ENCODE measurements around the gene KCNC1.

Gene KCNC1

GRCh38 chr11:17796154-17796553 is 61.6 kb downstream of the KCNC1 start:
- no peak for DNase-seq

DNA sequence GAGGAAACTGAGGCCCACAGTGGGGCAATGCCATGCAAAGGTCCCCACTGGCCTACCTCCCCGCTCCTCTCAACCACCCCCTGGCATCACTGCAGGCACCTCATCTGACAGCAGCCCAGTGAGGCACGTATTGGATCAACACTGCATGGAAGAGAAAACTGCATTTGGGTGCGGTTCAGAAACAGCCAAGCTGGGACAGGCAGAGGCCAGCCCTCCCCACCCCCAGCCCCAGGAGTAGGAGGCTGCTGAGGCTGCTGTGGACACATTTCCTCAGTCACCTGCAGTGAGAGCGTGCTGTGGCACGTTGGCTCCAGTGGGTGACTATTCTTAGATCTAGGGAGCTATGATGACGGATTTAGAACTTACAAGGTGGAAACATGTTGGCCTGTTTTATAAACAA is 63.7 kb downstream of the KCNC1 start:
- DNase-seq: no peak

GRCh38 chr11:17798716-17799115 is 64.1 kb downstream of the KCNC1 start:
- no peak for DNase-seq

- no peak for DNase-seq
These were observed 64.6 kb downstream of the KCNC1 start for GRCh38 chr11:17799147-17799546.

DNA sequence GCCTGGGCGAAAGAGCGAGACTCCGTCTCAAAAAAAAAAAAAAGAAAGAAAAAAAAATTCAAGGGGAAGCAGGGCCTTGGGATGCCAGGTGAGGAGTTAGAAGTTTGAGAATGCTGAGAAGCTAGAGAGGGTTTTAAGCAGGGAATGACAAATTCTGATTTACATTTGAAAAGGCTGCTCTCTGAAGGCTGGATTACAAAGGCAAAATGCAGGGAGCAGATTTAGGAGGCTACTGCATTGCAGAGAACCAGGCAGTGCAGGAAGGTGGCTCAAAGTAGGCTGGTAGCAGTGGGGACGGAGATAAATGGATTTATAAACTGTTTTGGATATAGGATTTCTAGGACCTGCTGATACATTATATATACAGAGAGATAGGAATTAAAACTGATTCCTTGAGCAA is 66.6 kb downstream of the KCNC1 start:
- no peak for DNase-seq

- no peak for DNase-seq
These were observed 67.9 kb downstream of the KCNC1 start for GRCh38 chr11:17802491-17802890.

DNA sequence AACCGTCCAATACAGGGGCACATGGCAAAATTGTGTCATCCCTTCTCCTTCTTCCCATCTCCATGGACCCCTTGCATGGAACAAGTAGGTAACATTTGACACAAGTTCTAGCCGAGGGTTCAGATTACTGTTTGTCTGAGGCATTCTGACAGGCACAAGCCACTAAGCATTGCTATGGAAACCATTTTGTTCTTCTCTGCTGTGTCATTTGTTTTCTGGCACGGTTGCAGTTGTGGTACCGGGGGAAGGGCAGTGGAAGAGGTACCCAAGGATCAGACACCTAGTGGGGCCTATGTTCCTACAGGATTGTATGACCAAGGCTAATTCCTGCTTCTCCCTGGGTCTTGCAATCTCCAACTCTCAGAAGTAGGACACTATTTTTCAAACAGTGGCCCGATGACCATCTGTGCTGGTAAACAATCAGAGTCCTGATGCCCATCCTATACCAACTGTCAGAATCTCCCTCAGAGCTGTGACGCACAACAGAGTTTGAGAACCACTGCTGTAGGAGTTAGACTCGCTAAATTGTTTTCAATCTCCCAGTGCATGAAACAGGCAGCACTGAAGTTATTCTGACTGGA is 69.3 kb downstream of the KCNC1 start:
- no peak for DNase-seq

DNA sequence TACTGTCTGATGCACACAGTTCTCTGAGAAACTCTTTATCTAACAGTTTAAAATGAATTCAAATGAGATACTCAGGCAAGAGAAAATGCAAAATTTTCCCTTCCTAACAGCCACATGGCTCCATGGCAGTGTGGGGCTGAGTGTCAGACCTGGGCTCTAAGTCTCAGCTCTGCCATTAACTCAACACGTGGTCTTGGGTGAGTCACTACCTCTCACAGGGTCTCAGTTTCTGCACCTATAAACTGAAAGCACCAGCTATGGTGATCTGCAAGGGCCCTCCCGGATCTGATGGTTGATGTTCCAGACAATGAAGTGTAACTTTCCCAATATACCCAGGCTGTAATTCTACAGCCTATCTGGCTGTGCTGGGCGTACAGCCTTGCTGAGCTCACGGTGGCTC is 70.5 kb downstream of the KCNC1 start:
- no peak for DNase-seq

- no peak for DNase-seq
These were observed 71.3 kb downstream of the KCNC1 start for GRCh38 chr11:17805873-17806272.

DNA sequence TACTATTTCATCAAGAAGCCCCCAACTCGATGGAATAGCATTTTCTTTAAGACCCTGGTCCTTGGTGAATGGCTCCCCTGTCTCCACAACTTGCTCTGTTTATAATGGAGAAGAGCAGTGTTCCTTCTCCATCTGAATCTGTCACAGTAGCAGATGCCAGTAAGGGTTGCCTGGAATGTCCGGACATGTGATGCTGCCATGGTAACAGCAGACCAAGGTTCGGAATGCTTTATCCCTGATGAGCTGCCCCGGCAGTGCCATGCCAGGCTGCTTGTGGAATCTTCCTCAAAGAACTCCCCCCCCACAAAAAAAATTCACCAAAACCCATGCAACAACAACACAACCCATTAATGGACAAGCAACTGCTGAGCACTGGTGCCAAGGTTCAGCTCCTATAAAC is 72.5 kb downstream of the KCNC1 start:
- DNase-seq: no peak

DNA sequence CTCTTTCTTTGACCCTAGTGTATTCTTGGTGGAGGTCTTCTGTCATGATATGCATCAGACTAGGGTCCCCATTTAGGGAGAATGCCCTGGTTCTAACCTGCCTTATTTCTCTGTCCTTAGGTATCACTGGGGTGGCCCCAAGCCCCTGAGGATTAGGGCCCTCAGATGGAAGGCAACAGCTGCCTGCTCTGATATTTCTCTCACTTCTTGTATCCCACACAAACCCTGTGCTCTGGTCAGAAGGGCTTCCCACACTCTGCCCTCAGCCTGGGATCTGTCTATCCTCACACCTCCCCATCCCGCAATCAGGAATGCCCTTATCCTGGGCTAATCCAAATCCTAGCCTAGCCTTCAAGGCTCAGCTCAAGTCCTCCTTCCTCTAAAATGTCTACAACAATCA is 75.5 kb downstream of the KCNC1 start:
- no peak for DNase-seq

DNA sequence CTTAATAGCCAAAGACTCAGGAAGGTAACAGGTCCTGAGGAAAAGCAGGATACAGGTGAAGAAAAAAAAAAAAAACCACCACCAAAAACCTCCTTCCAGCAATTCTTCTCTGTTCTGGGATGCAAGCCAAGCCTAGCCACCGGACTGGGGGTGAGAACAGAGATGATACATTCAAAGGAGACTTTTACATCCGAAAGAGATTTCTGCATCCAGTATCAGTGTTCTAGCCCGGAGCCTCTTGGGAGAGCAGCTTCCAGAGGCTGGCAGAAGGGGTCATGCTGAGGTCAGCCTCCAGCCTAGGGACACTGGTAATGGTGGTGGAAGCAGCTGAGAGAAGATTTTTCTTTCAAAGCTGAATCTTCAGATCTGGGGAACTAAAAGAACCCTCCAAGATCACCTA is 76.2 kb downstream of the KCNC1 start:
- DNase-seq: no peak

GRCh38 chr11:17811352-17811751 is 76.8 kb downstream of the KCNC1 start:
- no peak for DNase-seq

DNA sequence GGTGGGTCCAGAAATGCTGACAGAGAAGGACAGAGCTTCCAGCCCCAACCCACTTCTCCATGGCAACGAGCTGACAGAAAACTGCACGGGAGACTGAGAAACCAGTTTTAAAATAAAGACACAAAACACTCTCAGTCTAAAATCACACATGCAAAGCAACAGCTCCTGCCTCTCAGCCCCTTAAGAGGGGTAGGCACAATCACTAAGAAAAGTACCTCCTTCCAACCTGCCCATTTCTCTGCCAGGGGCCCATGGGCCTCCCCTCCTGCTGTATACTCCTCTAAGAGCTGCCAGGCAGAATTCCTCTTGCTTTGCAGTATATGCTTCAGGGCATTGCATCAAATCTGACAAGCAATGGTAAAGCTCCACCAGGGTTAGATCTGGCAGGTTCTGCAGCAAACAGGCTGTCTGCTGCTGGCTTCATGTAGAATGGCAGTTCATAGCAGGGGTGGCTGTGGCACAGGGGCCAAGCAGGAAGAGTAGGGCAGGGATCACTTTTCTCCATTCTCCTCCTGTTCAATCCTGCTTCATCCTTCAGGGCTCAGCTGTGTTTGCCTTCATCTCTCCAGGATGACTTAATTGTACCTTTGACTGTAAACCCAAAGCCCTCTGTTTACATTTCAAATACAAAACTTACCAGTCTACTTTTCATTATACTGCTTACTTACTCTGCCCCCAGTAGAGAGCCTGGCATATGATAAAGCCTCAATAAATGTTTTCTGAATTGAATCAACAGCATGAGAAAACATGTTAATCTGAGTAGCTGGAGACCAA is 77.7 kb downstream of the KCNC1 start:
- no peak for DNase-seq

DNA sequence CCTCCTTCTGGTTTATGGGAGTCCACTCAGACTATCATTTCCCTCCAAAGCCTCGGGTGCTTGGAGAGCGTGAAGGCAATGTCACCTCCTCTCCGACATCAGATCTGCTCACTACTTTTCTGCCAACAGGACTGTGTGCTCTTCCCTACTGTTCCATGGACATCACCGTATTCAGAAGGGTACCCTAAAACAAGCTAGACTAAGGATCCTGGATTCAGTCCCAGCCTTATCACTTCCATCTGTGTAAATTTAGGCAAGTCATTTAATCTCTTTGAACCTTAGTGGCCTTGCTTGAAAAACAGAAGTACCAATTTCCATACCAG is 78.2 kb downstream of the KCNC1 start:
- no peak for DNase-seq

DNA sequence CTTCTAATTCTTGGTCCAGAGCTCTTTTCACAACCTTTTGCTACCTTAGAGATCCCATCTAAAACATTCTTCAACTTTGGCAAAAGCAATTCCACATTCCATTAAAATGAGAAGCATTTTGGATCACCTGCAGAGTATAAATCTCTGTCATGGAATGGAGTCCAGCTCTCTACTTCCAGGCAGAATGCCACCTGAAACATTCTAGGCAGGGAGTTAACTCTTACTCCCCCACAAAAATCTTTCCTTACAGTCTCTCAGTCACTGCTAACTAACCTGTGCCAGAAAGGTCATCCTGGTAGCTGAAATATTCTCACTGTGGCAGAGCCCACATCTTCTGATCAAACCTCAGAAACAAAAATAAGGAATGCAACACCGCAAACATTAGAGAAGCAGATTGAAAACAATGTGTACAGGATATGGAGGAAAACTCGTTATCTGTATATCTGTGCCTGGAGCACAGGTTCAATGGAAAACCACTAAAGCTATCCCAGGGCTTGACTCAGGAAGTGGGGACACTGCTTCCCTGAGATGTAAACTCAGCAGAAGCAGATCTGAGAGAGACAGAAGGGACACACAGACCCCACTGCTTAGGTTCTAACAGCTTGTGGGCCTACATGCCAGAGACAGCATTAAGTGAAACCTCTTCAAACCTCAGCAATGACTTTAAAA is 78.9 kb downstream of the KCNC1 start:
- DNase-seq: no peak

- DNase-seq: no peak
These were observed 80.0 kb downstream of the KCNC1 start for GRCh38 chr11:17814546-17814945.

DNA sequence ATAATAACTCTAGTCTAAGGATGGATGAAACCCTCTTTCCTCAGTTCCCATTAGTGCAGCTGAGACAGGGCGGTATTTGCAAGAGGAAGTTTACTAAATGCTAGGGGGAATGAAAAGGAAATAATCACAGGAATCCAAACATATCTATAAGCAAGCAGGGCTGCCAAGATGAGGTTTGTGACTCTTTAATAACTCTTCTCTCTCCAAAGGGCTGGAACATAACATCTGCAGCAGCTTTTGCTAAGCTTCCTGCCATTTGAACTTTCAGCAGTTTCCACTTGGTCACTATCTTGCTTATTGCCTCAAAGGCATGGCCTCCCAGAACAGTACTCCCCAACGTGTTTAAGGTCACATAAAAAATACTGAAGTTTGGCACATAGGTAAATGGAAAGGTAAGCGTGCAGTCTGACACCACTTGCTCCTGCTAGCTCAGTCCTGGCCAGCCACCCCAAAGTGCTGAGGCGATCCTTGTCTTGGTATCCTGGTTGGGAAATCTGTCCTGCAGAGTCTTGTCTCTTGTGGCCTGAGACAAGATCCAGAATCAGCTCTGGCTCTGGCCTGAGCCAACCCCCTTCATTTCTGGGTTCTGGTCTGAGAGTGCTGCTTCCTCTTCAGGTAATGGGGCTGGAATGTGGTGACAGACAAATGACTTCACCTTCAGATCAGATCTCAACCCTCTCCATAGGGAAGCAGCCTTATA is 81.8 kb downstream of the KCNC1 start:
- DNase-seq: no peak

DNA sequence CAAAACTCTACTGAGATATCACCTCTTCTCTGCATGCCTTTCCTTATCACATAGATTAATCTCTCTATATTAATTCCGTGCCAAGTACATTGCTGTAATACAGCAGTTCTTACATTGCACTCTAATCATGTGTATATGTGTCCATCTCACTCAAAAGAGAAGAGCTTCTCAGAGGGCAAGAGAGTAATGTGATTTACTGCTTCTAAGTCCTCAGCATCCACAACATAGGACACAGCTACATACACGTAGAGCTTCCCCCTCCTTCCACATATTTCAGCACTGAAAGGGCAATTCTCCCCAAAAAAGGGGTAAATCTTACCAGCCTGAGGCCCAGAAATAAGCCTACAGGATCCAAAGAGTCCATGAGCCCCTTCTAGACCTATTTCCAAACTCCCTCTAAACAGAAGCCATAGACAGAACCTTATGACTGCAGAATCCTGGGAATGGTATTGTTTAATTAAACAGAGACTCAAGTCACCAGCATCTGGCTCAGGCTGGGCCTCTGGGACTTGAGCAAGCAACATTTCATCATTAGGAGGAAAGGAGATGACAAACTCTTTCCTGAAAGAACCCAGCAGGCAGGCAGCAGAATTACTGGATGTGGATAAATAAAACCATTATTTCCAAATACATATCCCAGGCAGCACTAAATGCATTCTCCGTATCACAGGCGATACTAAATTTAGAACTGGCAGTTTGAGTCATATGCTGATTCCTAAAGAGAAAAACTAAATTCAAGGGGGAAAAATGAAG is 87.2 kb downstream of the KCNC1 start:
- no peak for DNase-seq

DNA sequence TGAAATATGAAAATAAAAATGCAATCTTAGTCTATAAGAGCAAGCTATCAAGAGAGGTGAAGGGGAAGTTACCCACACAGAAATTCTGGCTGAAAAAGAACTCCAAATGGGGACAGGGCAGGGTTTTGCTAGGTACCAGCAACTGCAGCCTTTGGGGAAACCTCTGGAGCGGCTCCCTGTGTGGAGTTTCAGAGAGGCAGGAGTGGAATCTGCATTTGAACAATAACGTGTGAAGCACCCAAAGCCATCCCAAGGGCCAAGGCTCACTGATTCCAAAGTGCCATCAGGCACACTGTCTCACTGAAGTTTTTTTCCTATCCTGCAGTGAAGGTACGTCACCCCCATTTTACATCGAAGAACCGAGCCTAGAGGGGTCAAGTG is 87.8 kb downstream of the KCNC1 start:
- no peak for DNase-seq

DNA sequence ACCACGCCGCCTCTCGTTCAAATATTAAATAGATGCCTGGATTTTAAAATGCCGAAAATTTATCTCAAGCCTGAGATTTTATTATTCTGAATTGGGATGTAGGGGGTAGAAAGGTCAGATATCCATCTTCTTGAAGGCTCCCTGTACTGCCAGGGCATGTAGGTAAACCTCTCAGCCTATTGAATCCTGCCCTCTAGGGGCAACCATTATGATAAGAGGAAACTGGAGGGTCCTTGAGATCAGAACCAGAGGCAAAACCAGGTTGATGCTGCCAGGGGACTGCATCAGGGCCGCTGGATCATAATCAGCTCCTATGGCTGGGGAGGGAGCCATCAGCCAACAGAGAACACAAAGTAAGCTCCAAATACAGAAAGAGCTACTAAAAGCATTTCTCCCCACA is 92.4 kb downstream of the KCNC1 start:
- DNase-seq: no peak

DNA sequence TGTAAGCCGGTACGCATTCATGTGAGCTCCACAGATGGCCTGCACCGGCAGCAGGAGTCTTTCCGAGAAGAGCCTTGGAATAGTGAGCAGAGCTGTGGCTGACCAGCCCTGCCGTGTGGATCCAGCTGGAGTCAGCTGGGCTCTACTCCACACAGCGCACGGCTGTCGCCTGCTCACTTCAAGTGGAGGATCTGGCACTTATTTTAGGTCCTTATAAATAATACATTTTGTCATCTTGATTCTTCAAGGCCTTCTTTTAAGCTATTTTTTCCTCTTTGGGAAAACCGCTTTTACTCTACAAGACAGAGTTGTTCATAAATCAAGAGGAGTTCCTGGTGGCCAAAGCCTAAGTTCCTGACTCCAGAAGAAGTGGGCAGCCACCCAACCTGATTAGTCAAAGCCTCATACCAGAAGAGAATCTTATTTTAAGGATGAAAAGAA is 93.8 kb downstream of the KCNC1 start:
- no peak for DNase-seq

DNA sequence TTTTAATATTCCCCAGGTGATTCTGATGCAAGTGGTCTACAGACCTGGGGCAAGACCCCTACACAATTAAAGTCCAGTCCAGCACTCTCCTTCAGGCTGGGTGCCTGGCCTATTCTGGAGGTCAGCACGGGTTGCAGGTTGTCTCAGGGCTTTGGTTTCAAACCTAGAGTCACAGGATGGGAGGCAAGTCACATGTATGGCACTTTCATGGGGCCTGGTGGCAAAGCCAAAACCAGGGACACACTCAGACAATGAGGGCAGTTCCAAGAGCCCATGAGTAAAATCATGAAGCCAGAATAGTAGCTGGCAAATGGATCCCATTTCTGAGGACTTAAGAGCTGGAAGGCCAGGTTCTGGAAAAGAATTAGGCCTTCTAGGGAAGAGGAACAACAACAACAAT is 96.6 kb downstream of the KCNC1 start:
- no peak for DNase-seq
